Measurements from ENCODE around the gene EPB42. TPM values are rescaled to one million over a fixed set of nuclear protein-coding genes. Genes with fewer than 3 reads are reported as not detected.

Gene EPB42
- total and polyA plus RNA-seq, 2 experiments from 2014 or later, result not detected

GRCh38 chr15:43183270-43183669 lies 37.5 kb downstream of the EPB42 start:
- no peak overlapping the region for H3K4me3 ChIP-seq
- 0 out of 2 replicates have a peak, but pooled peaks cover 7% of the 10 kb centered on the region for H3F3A ChIP-seq (replicated peaks; ENCODE audit: low read depth)
- H3K4me3 Mint-ChIP-seq, result no peak overlapping the region
- no peaks in the 10 kb centered on the region for H3K9me2 ChIP-seq (ENCODE audit: insufficient read depth)
- peaks cover 16% of the 10 kb centered on the region; the same call in 2 of the 3 replicates for H3K4me1 Mint-ChIP-seq
- ATAC-seq (no peak), DNase-seq (ENCODE audit: low spot score) (no peak)
- no peaks in the 10 kb centered on the region for H3K27me3 ChIP-seq (ENCODE audit: insufficient read depth)
- no peak for TF ChIP-seq POLR2AphosphoS5 (IDR thresholded peaks at IDR 0.05; ENCODE audit: low read depth)
- no peak for TF ChIP-seq CTCF (conservative IDR thresholded peaks at IDR 0.05; ENCODE audit: low read depth in 2 of 2)
- no peak for TF ChIP-seq STAT1 (IDR thresholded peaks at IDR 0.05; ENCODE audit: unreplicated experiment)
- TF ChIP-seq, protein P1, sequence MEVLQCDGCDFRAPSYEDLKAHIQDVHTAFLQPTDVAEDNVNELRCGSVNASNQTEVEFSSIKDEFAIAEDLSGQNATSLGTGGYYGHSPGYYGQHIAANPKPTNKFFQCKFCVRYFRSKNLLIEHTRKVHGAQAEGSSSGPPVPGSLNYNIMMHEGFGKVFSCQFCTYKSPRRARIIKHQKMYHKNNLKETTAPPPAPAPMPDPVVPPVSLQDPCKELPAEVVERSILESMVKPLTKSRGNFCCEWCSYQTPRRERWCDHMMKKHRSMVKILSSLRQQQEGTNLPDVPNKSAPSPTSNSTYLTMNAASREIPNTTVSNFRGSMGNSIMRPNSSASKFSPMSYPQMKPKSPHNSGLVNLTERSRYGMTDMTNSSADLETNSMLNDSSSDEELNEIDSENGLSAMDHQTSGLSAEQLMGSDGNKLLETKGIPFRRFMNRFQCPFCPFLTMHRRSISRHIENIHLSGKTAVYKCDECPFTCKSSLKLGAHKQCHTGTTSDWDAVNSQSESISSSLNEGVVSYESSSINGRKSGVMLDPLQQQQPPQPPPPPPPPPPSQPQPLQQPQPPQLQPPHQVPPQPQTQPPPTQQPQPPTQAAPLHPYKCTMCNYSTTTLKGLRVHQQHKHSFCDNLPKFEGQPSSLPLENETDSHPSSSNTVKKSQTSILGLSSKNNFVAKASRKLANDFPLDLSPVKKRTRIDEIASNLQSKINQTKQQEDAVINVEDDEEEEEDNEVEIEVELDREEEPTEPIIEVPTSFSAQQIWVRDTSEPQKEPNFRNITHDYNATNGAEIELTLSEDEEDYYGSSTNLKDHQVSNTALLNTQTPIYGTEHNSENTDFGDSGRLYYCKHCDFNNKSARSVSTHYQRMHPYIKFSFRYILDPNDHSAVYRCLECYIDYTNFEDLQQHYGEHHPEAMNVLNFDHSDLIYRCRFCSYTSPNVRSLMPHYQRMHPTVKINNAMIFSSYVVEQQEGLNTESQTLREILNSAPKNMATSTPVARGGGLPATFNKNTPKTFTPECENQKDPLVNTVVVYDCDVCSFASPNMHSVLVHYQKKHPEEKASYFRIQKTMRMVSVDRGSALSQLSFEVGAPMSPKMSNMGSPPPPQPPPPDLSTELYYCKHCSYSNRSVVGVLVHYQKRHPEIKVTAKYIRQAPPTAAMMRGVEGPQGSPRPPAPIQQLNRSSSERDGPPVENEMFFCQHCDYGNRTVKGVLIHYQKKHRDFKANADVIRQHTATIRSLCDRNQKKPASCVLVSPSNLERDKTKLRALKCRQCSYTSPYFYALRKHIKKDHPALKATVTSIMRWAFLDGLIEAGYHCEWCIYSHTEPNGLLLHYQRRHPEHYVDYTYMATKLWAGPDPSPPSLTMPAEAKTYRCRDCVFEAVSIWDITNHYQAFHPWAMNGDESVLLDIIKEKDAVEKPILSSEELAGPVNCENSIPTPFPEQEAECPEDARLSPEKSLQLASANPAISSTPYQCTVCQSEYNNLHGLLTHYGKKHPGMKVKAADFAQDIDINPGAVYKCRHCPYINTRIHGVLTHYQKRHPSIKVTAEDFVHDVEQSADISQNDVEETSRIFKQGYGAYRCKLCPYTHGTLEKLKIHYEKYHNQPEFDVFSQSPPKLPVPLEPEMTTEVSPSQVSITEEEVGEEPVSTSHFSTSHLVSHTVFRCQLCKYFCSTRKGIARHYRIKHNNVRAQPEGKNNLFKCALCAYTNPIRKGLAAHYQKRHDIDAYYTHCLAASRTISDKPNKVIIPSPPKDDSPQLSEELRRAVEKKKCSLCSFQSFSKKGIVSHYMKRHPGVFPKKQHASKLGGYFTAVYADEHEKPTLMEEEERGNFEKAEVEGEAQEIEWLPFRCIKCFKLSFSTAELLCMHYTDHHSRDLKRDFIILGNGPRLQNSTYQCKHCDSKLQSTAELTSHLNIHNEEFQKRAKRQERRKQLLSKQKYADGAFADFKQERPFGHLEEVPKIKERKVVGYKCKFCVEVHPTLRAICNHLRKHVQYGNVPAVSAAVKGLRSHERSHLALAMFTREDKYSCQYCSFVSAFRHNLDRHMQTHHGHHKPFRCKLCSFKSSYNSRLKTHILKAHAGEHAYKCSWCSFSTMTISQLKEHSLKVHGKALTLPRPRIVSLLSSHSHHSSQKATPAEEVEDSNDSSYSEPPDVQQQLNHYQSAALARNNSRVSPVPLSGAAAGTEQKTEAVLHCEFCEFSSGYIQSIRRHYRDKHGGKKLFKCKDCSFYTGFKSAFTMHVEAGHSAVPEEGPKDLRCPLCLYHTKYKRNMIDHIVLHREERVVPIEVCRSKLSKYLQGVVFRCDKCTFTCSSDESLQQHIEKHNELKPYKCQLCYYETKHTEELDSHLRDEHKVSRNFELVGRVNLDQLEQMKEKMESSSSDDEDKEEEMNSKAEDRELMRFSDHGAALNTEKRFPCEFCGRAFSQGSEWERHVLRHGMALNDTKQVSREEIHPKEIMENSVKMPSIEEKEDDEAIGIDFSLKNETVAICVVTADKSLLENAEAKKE (CRISPR knock-in tag; IDR thresholded peaks at IDR 0.05), result no peak
- TF ChIP-seq CREB1 (CRISPR knock-in tag; IDR thresholded peaks at IDR 0.05; ENCODE audit: low read depth), result no peak
- TF ChIP-seq ETS1 (IDR thresholded peaks at IDR 0.05), result no peak
- no peak for TF ChIP-seq EZH2phosphoT487 (IDR thresholded peaks at IDR 0.05; ENCODE audit: unreplicated experiment)
- no peak for TF ChIP-seq ZNF331 (CRISPR knock-in tag; IDR thresholded peaks at IDR 0.05; ENCODE audit: low read depth)
- no peak for TF ChIP-seq NANOG (IDR thresholded peaks at IDR 0.05; ENCODE audit: borderline replicate concordance)
- no peak for TF ChIP-seq ZNF114 (CRISPR knock-in tag; IDR thresholded peaks at IDR 0.05)
- no peak for TF ChIP-seq REST (IDR thresholded peaks at IDR 0.05; ENCODE audit: unreplicated experiment)
- no peak for TF ChIP-seq JUNB (IDR thresholded peaks at IDR 0.05; ENCODE audit: unreplicated experiment)
- TF ChIP-seq EZH2 (IDR thresholded peaks at IDR 0.05; ENCODE audit: low read depth, unreplicated experiment), result no peak
- no peak overlapping the region for H3K27ac ChIP-seq (ENCODE audit: low read depth)
- H3K79me2 ChIP-seq (replicated peaks; ENCODE audit: insufficient read depth), result no peaks in the 10 kb centered on the region
- H3K27ac Mint-ChIP-seq, result no peak overlapping the region
- H3K27me3 Mint-ChIP-seq (ENCODE audit: insufficient read depth, low read depth, poor library complexity), result peaks cover 4% of the 10 kb centered on the region
- H3K36me3 Mint-ChIP-seq (ENCODE audit: low read depth), result no peaks in the 10 kb centered on the region
- no peak overlapping the region for H2AFZ ChIP-seq
- H4K20me1 ChIP-seq (replicated peaks; ENCODE audit: insufficient read depth), result 0 out of 2 replicates have a peak, but pooled peaks cover 3% of the 10 kb centered on the region
- H3K36me3 ChIP-seq (ENCODE audit: insufficient read depth), result no peaks in the 10 kb centered on the region
- peaks cover 7% of the 10 kb centered on the region for H3K4me1 ChIP-seq (ENCODE audit: insufficient read depth)
- no peaks in the 10 kb centered on the region for H3K9me3 Mint-ChIP-seq
- no peak overlapping the region for H3K4me2 ChIP-seq
